NCI-H345 treated with DMSO at 0.1 percent for 48 hours (cell line): Measurements from ENCODE around the gene DCLRE1A.

Experiments
- DNase-seq: peaks from one replicate; lab custom pipeline; 2025; ENCODE audit not compliant: unreplicated experiment; lab: John Stamatoyannopoulos, UW

The DCLRE1A gene

GRCh38 chr10:113854013-113854760, at the start of gene DCLRE1A, which contains the start of gene NHLRC2:
DCLRE1A (minus strand) TSS chr10:113854082; CDS start chr10:113853182, 900 bp downstream.
NHLRC2 (plus strand) TSS chr10:113854661; CDS start chr10:113854873, 212 bp downstream.
- DNase-seq = peak; percentile 74

GRCh38 chr10:113899952-113900598, 46.2 kb upstream of the DCLRE1A start:
- no peak for DNase-seq

GRCh38 chr10:113897693-113898618, 44.1 kb upstream of the DCLRE1A start:
- DNase-seq = no peak

GRCh38 chr10:113895018-113895417, 41.1 kb upstream of the DCLRE1A start:
- DNase-seq = no peak

- no peak for DNase-seq
Observed at GRCh38 chr10:113894581-113894980, 40.7 kb upstream of the DCLRE1A start.

- DNase-seq = no peak
Observed at GRCh38 chr10:113893570-113893969, 39.7 kb upstream of the DCLRE1A start.

GRCh38 chr10:113891476-113891875, 37.6 kb upstream of the DCLRE1A start:
- DNase-seq = no peak

- DNase-seq = no peak
Observed at GRCh38 chr10:113890769-113891168, 36.9 kb upstream of the DCLRE1A start.

- DNase-seq = no peak
Observed at GRCh38 chr10:113889911-113890310, 36.0 kb upstream of the DCLRE1A start.

- no peak for DNase-seq
Observed at GRCh38 chr10:113882240-113882639, 28.4 kb upstream of the DCLRE1A start.

GRCh38 chr10:113880236-113880635, 26.4 kb upstream of the DCLRE1A start:
- no peak for DNase-seq

GRCh38 chr10:113879691-113880090, 25.8 kb upstream of the DCLRE1A start:
- no peak for DNase-seq

GRCh38 chr10:113876461-113876860, 22.6 kb upstream of the DCLRE1A start:
- no peak for DNase-seq

- DNase-seq = no peak
Observed at GRCh38 chr10:113875212-113875611, 21.3 kb upstream of the DCLRE1A start.

GRCh38 chr10:113872139-113873030, 18.5 kb upstream of the DCLRE1A start:
- no peak for DNase-seq

- DNase-seq = no peak
Observed at GRCh38 chr10:113869789-113870188, 15.9 kb upstream of the DCLRE1A start.

GRCh38 chr10:113867904-113868303, 14.0 kb upstream of the DCLRE1A start:
- no peak for DNase-seq

GRCh38 chr10:113866551-113867394, 12.9 kb upstream of the DCLRE1A start:
- no peak for DNase-seq

- no peak for DNase-seq
Observed at GRCh38 chr10:113865901-113866300, 12.0 kb upstream of the DCLRE1A start.
